Suprapubic skin (tissue), 4 donors: Measurements from ENCODE around the gene AFF1.

Experiments used
- POLR2A ChIP-seq, 2 donors: fragments of 450-650 bp; IDR thresholded peaks; one replicate each; pipeline ENCODE4 v1.6.1; 2017; ENCODE audit warnings: antibody characterized with exemption in 2 of 2, mild to moderate bottlenecking in 2 of 2, moderate library complexity in 2 of 2
- POLR2AphosphoS5 ChIP-seq, 3 donors: sonication (generic); formaldehyde crosslinking; IDR thresholded peaks; one replicate each; pipeline ENCODE4 v1.6.1; 2017; ENCODE audit warnings: antibody characterized with exemption in 3 of 3
- TF ChIP-seq, protein P1 (sequence below), 2 donors: fragments of 200-600 bp in 1 of 2; fragments of 450-650 bp in 1 of 2; sonication (generic) in 1 of 2; IDR thresholded peaks; one replicate each; pipeline ENCODE4 v1.5.1; 2016 to 2019; ENCODE audit warnings: antibody characterized with exemption in 2 of 2, mild to moderate bottlenecking in 1 of 2, moderate library complexity in 1 of 2

DNA sequence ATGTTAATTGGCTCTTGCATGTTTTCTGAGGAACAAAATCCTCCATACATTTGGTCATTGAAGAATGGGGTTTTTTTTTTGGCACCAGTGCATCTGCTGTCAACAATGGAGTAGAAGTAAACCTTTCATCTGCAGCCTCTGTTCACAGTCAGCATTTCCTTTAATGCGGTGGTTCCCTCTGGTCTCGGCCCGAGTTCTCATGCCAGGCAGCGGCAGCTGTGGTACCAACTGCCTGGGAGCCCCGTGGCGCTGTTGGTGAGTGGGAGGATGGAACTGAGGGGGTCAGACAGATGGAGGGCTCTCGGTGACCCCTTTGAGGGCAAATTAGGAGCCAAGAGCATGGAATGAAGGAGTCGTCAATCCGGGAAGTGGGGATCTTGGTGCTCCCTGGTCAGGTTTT lies 114.7 kb downstream of the AFF1 start:
- TF ChIP-seq, protein P1, sequence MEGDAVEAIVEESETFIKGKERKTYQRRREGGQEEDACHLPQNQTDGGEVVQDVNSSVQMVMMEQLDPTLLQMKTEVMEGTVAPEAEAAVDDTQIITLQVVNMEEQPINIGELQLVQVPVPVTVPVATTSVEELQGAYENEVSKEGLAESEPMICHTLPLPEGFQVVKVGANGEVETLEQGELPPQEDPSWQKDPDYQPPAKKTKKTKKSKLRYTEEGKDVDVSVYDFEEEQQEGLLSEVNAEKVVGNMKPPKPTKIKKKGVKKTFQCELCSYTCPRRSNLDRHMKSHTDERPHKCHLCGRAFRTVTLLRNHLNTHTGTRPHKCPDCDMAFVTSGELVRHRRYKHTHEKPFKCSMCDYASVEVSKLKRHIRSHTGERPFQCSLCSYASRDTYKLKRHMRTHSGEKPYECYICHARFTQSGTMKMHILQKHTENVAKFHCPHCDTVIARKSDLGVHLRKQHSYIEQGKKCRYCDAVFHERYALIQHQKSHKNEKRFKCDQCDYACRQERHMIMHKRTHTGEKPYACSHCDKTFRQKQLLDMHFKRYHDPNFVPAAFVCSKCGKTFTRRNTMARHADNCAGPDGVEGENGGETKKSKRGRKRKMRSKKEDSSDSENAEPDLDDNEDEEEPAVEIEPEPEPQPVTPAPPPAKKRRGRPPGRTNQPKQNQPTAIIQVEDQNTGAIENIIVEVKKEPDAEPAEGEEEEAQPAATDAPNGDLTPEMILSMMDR (IDR thresholded peaks at IDR 0.05): no peak
- TF ChIP-seq POLR2AphosphoS5 (IDR thresholded peaks at IDR 0.05) (no peak), POLR2A (IDR thresholded peaks at IDR 0.05) (no peak)
